DMS 273 (cell line): ENCODE measurements around the gene GPR65.

ENCODE experiments used
- DNase-seq: peaks from one replicate; lab custom pipeline; 2025; ENCODE audit not compliant: unreplicated experiment; lab: John Stamatoyannopoulos, UW

Gene GPR65

GRCh38 chr14:88037325-88037724 lies 32.4 kb downstream of the GPR65 start:
- DNase-seq: no peak

- DNase-seq: no peak
These were observed 34.3 kb downstream of the GPR65 start for GRCh38 chr14:88039197-88039596.

- DNase-seq: no peak
These were observed 35.2 kb downstream of the GPR65 start for GRCh38 chr14:88040146-88040545.

GRCh38 chr14:88043529-88044443 lies 38.9 kb downstream of the GPR65 start:
- DNase-seq: no peak

- DNase-seq: no peak
These were observed 39.5 kb downstream of the GPR65 start for GRCh38 chr14:88044444-88044758.

GRCh38 chr14:88044776-88045446 lies 40.0 kb downstream of the GPR65 start:
- no peak for DNase-seq

- no peak for DNase-seq
These were observed 40.8 kb downstream of the GPR65 start for GRCh38 chr14:88045705-88046104.

- DNase-seq: no peak
These were observed 43.4 kb downstream of the GPR65 start for GRCh38 chr14:88048351-88048750.

- no peak for DNase-seq
These were observed 44.3 kb downstream of the GPR65 start for GRCh38 chr14:88049266-88049665.

- no peak for DNase-seq
These were observed 45.0 kb downstream of the GPR65 start for GRCh38 chr14:88049936-88050335.

GRCh38 chr14:88060576-88060975 lies 55.6 kb downstream of the GPR65 start:
- no peak for DNase-seq

GRCh38 chr14:88063811-88064210 lies 58.9 kb downstream of the GPR65 start:
- DNase-seq: peak; percentile 12
